COLO829 (cell line): ENCODE data around the gene FAM72D.
"Not testable (repeated sequence)": the region's sequence is repeated elsewhere in the genome, so short reads cannot be mapped to it uniquely, and the experiment has no call there.

Experiments used
- DNase-seq: peaks from one replicate; pipeline ENCODE4 v3.0.0; 2012; ENCODE audit warnings: low spot score

FAM72D gene

GRCh38 chr1:145082483-145083255 lies 13.1 kb upstream of the FAM72D start:
- DNase-seq: not testable (repeated sequence)

GRCh38 chr1:145093517-145094149 lies 2.1 kb upstream of the FAM72D start:
- DNase-seq: not testable (repeated sequence)

- not testable (repeated sequence) for DNase-seq
Observed at GRCh38 chr1:145094655-145095211, 1.0 kb upstream of the FAM72D start.

- DNase-seq: not testable (repeated sequence)
Observed at GRCh38 chr1:145101725-145102124, 6.0 kb downstream of the FAM72D start.

GRCh38 chr1:145103294-145103693 lies 7.5 kb downstream of the FAM72D start:
- DNase-seq: not testable (repeated sequence)

- DNase-seq: not testable (repeated sequence)
Observed at GRCh38 chr1:145111674-145112073, 15.9 kb downstream of the FAM72D start.

GRCh38 chr1:145112703-145113102 lies 16.9 kb downstream of the FAM72D start:
- DNase-seq: not testable (repeated sequence)

GRCh38 chr1:145114560-145115057 lies 18.8 kb downstream of the FAM72D start:
- DNase-seq: not testable (repeated sequence)

- DNase-seq: not testable (repeated sequence)
Observed at GRCh38 chr1:145115587-145116493, 20.1 kb downstream of the FAM72D start.

- not testable (repeated sequence) for DNase-seq
Observed at GRCh38 chr1:145119842-145120241, 24.1 kb downstream of the FAM72D start.

- DNase-seq: not testable (repeated sequence)
Observed at GRCh38 chr1:145122344-145123061, 26.7 kb downstream of the FAM72D start.

- not testable (repeated sequence) for DNase-seq
Observed at GRCh38 chr1:145123062-145123395, 27.3 kb downstream of the FAM72D start.

- not testable (repeated sequence) for DNase-seq
Observed at GRCh38 chr1:145123992-145124641, 28.3 kb downstream of the FAM72D start.

- not testable (repeated sequence) for DNase-seq
Observed at GRCh38 chr1:145125112-145125511, 29.3 kb downstream of the FAM72D start.

- DNase-seq: not testable (repeated sequence)
Observed at GRCh38 chr1:145127144-145127543, 31.4 kb downstream of the FAM72D start.

GRCh38 chr1:145128697-145129469 lies 33.1 kb downstream of the FAM72D start:
- not testable (repeated sequence) for DNase-seq

GRCh38 chr1:145134476-145134875 lies 38.7 kb downstream of the FAM72D start:
- not testable (repeated sequence) for DNase-seq

- not testable (repeated sequence) for DNase-seq
Observed at GRCh38 chr1:145140549-145140948, 44.8 kb downstream of the FAM72D start.

GRCh38 chr1:145144264-145144913 lies 48.6 kb downstream of the FAM72D start:
- not testable (repeated sequence) for DNase-seq
